ENCODE measurements around the gene ALS2CL.

DNA sequence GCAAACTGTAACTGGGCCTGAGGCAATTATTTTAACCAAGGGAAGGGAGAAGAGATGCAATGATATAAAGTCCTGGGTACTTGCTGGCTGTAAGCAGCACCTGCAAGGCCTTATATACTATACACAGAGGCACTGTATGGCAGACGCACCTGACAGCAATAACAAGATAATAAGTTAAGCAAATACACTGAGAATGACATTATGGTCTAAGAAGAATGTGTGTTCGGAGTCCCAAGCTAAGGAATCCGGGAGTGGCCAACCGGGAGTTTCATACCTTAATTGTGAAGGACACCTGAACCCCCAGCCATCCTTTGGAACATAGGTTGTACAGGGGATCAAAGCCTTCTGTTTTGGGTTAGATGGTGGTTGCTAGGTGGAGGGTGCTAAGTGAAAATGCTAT, 67.4 kb downstream of the ALS2CL start:
- TF ChIP-seq, protein P1, sequence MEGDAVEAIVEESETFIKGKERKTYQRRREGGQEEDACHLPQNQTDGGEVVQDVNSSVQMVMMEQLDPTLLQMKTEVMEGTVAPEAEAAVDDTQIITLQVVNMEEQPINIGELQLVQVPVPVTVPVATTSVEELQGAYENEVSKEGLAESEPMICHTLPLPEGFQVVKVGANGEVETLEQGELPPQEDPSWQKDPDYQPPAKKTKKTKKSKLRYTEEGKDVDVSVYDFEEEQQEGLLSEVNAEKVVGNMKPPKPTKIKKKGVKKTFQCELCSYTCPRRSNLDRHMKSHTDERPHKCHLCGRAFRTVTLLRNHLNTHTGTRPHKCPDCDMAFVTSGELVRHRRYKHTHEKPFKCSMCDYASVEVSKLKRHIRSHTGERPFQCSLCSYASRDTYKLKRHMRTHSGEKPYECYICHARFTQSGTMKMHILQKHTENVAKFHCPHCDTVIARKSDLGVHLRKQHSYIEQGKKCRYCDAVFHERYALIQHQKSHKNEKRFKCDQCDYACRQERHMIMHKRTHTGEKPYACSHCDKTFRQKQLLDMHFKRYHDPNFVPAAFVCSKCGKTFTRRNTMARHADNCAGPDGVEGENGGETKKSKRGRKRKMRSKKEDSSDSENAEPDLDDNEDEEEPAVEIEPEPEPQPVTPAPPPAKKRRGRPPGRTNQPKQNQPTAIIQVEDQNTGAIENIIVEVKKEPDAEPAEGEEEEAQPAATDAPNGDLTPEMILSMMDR (IDR thresholded peaks at IDR 0.05): no peak
- no peak for TF ChIP-seq POLR2A (IDR thresholded peaks at IDR 0.05)

All from esophagus squamous epithelium (tissue), 4 donors.